Measurements from ENCODE around the gene QRFP.

- TF ChIP-seq TAF1 (IDR thresholded peaks at IDR 0.05; ENCODE audit: low read depth) (no peak), YY1 (IDR thresholded peaks at IDR 0.05; ENCODE audit: low read depth) (no peak), REST (IDR thresholded peaks at IDR 0.05; ENCODE audit: low read depth) (no peak), CEBPB (IDR thresholded peaks at IDR 0.05) (no peak), TEAD4 (IDR thresholded peaks at IDR 0.05) (no peak), USF1 (IDR thresholded peaks at IDR 0.05) (no peak), EP300 (IDR thresholded peaks at IDR 0.05; ENCODE audit: borderline replicate concordance) (no peak), FOXM1 (IDR thresholded peaks at IDR 0.05; ENCODE audit: borderline replicate concordance, low read depth) (no peak), NFIC (IDR thresholded peaks at IDR 0.05) (no peak), CREB1 (IDR thresholded peaks at IDR 0.05; ENCODE audit: low read depth) (no peak), MAX (IDR thresholded peaks at IDR 0.05) (no peak), TCF12 (IDR thresholded peaks at IDR 0.05; ENCODE audit: low read depth) (no peak), RAD21 (IDR thresholded peaks at IDR 0.05; ENCODE audit: low read depth) (no peak)
Observed at GRCh38 chr9:130849356-130849755, 47.3 kb downstream of the QRFP start.
